HepG2 (cell line): ENCODE measurements around the gene PSMC5. TPM values are rescaled to one million over a fixed set of nuclear protein-coding genes. Genes with fewer than 3 reads are reported as not detected.

Experiments used
- ATAC-seq: fragments of 200-7000 bp; cut with Tn5 transposase; 3 replicates; pipeline ENCODE4 v1.9.1; 2020; ENCODE audit warnings: mild to moderate bottlenecking, moderate library complexity
- BruUV-seq: library from RNA; stranded (reverse); fragments of 400-500 nt; replicated peaks from 2 replicates; lab custom pipeline; 2021; lab: Mats Ljungman, UMichigan
- CTCF ChIA-PET: fragments of 300-600 bp; formaldehyde crosslinking; extraction: SDS; loops from one replicate; lab custom pipeline; 2021; ENCODE audit warnings: low total read pairs, inconsistent platforms, low intra/inter-chr PET ratio; lab: Yijun Ruan, JAX
- POLR2A ChIA-PET: fragments of 350-600 bp; sonication (Branson Sonifier 250); formaldehyde crosslinking; loops from one replicate; lab custom pipeline; 2020; ENCODE audit warnings: antibody characterized with exemption, inconsistent platforms; lab: Yijun Ruan, JAX
- DNase-seq: peaks from one replicate; pipeline ENCODE4 v3.0.0-alpha.2; 2015; ENCODE audit warnings: low spot score
- FAIRE-seq: peaks from 3 replicates; lab custom pipeline; 2011; peaks lifted over from hg19 to GRCh38; lab: Jason Lieb, UNC
- H2AFZ ChIP-seq: one replicate; pipeline ENCODE4 v1.6.1; 2011; ENCODE audit warnings: low read length, inconsistent platforms
- H3K27ac ChIP-seq: fragments of 300-600 bp; 3 replicates; pipeline ENCODE4 v1.8.0; 2011; ENCODE audit warnings: mixed run types, mild to moderate bottlenecking, mixed read lengths, low read length, inconsistent platforms; ENCODE audit not compliant: insufficient read depth; ENCODE audit errors: extremely low read length
- H3K27me3 ChIP-seq, 2 experiments: fragments of 200-600 bp in 1 of 2; 2 replicates in 1 of 2; 3 replicates in 1 of 2; pipeline versions ENCODE4 v1.6.0 to v1.8.0; 2011; ENCODE audit warnings: low read length in 2 of 2, mild to moderate bottlenecking in 2 of 2, moderate library complexity in 2 of 2, inconsistent platforms in 1 of 2; ENCODE audit not compliant: insufficient read depth in 2 of 2, control insufficient read depth in 1 of 2
- H3K36me3 ChIP-seq, 2 experiments: fragments of 200-600 bp in 1 of 2; replicated peaks in 1 of 2; 2 replicates in 1 of 2; 3 replicates in 1 of 2; pipeline versions ENCODE4 v1.5.1 to v1.8.0; 2011; ENCODE audit warnings: low read length in 2 of 2, inconsistent platforms in 1 of 2; ENCODE audit not compliant: insufficient read depth in 2 of 2, control insufficient read depth in 1 of 2
- H3K4me1 ChIP-seq: 2 replicates; pipeline ENCODE4 v1.5.1; 2012; ENCODE audit warnings: low read length, inconsistent platforms; ENCODE audit not compliant: insufficient read depth
- H3K4me2 ChIP-seq: 2 replicates; pipeline ENCODE4 v1.6.0; 2011; ENCODE audit warnings: low read depth, low read length, inconsistent platforms
- H3K4me3 ChIP-seq, 3 experiments: fragments of 200-600 bp in 1 of 3; sonication (generic), shearing (Covaris generic) in 1 of 3; replicated peaks in 1 of 3; 2 replicates each; pipeline ENCODE4 v1.5.1; 2011 to 2016; ENCODE audit warnings: low read length in 3 of 3, inconsistent platforms in 2 of 3, low read depth in 2 of 3, mild to moderate bottlenecking in 2 of 3, control low read depth in 1 of 3, mixed read lengths in 1 of 3; ENCODE audit not compliant: insufficient read depth in 1 of 3
- H3K79me2 ChIP-seq: one replicate; pipeline ENCODE4 v1.6.1; 2011; ENCODE audit warnings: low read length, inconsistent platforms; ENCODE audit not compliant: insufficient read depth
- H3K9ac ChIP-seq: 2 replicates; pipeline ENCODE4 v1.6.0; 2011; ENCODE audit warnings: mild to moderate bottlenecking, low read depth, low read length, inconsistent platforms; ENCODE audit not compliant: insufficient read depth
- H3K9me3 ChIP-seq: 2 replicates; pipeline ENCODE4 v1.5.1; 2012; ENCODE audit warnings: mild to moderate bottlenecking, low read length
- H4K20me1 ChIP-seq: 2 replicates; pipeline ENCODE4 v1.6.0; 2011; ENCODE audit warnings: inconsistent platforms, mild to moderate bottlenecking, low read length, moderate library complexity; ENCODE audit not compliant: insufficient read depth
- MED8 ChIP-seq: sonication (generic); formaldehyde crosslinking; IDR thresholded peaks from 2 replicates; pipeline ENCODE4 v1.8.1; 2023; ENCODE audit warnings: mild to moderate bottlenecking, missing genetic modification reagents; ENCODE audit not compliant: insufficient replicate concordance
- MLLT10 ChIP-seq: sonication (generic); formaldehyde crosslinking; IDR thresholded peaks from 2 replicates; pipeline ENCODE4 v1.4.0; 2020; ENCODE audit warnings: missing genetic modification reagents
- RBFOX2 ChIP-seq: fragments of 200-400 bp; formaldehyde crosslinking; IDR thresholded peaks from 2 replicates; pipeline ENCODE4 v1.6.1; 2017; ENCODE audit warnings: low read depth, mild to moderate bottlenecking, low read length
- SIN3B ChIP-seq: fragments of 150-350 bp; IDR thresholded peaks from 2 replicates; pipeline ENCODE4 v1.6.1; 2014; ENCODE audit warnings: low read length
- ZNF589 ChIP-seq: sonication (generic); formaldehyde crosslinking; conservative IDR thresholded peaks from 2 replicates; pipeline ENCODE4 v1.8.0; 2022; ENCODE audit warnings: mild to moderate bottlenecking, moderate library complexity, missing genetic modification reagents
- WGBS: methylation state at CpG from one replicate; pipeline ENCODE4 v1.1.6; 2017; ENCODE audit warnings: low lambda C conversion rate; 5-methylcytosine and 5-hydroxymethylcytosine counted together
- in situ Hi-C: cut with HindIII; loops from 2 replicates; pipeline ENCODE4 v1.10.0; 2017; ENCODE audit warnings: low pct_unique_long_range_greater_than_20kb; ENCODE audit not compliant: extremely low pct_ligation_motif_present
- intact Hi-C: fragments of 100-400 bp; cut with micrococcal nuclease; formaldehyde crosslinking; loops from one replicate; pipeline ENCODE4 v1.10.0; 2022; ENCODE audit not compliant: unreplicated experiment
- polyA plus RNA-seq, 8 experiments: library from polyadenylated mRNA; depleted of rRNA in 3 of 8; stranded (reverse) in 7 of 8; unstranded in 1 of 8; fragments of >200 nt; fragmentation: Illumina TruSeq in 4 of 8; extraction: Trizol in 4 of 8; gene quantifications; 2 replicates each; pipeline versions ENCODE4 v1.2.1 to v1.2.3, GENCODE V29; 2011 to 2016; ENCODE audit warnings: low read depth in 4 of 8, missing spikeins in 1 of 8, mixed read lengths in 1 of 8; ENCODE audit not compliant: insufficient read depth in 1 of 8
- total RNA-seq, 5 experiments: library from RNA; depleted of rRNA; stranded (reverse); fragments of >200 nt; fragmentation: Illumina TruSeq; extraction: Trizol; gene quantifications; 2 replicates each; pipeline ENCODE4 v1.2.3, GENCODE V29; 2016; ENCODE audit warnings: low read depth in 1 of 5
- TF ChIP-seq, protein P1 (sequence below): IDR thresholded peaks from 2 replicates; pipeline ENCODE4 v1.6.1; 2018; ENCODE audit warnings: missing genetic modification reagents, mild to moderate bottlenecking, missing compliant biosample characterization
- TF ChIP-seq, protein P2 (sequence below): sonication (generic); formaldehyde crosslinking; IDR thresholded peaks from 2 replicates; pipeline ENCODE4 v1.4.0; 2020; ENCODE audit warnings: mild to moderate bottlenecking, missing genetic modification reagents

PSMC5 gene
- total and polyA plus RNA-seq, 2 of the 13 experiments (the other 11 are each of a cell fraction or from before 2014, with no cell fraction given): 35.3 to 128 TPM

DNA sequence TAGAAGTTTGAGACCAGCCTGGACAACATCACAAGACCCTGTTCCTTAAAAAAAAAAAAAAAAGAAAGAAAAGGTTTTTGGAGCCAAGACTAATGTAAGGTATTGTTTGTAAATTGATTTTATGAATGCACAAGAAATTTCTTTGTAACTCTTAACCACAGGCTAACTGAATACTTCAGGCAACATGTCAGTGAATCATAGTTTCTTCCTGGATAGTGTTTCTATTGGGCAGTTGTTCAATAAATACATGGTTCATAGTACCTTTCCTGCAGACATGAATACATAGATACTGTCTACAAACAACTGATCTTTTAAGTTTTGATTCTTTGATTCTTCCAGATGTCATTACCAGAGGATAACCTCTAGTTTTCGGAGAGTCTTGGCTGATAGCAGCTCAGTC, 41.7 kb upstream of the PSMC5 start:
- Histone ChIP-seq H3K4me2 (peak overlapping the region; percentile 15; the same call in 1 of the 2 replicates), H3K79me2 (peaks cover 66% of the 10 kb centered on the region), H4K20me1 (peaks cover 33% of the 10 kb centered on the region), H3K9me3 (no peaks in the 10 kb centered on the region), H3K4me1 (peaks cover 56% of the 10 kb centered on the region), H3K9ac (no peak overlapping the region), H2AFZ (no peak overlapping the region), H3K27me3 (no peaks in the 10 kb centered on the region), H3K36me3 (peaks cover 26 to 70% of the 10 kb centered on the region in 2 experiments), H3K4me3 (no peak overlapping the region), H3K27ac (peak overlapping the region; percentile 52)
- no TSS peak for BruUV-seq
- ChIA-PET CTCF (no interaction called here), POLR2A (interaction anchor here (0.9 to 8.5 kb wide), 3 partner anchors 11 to 43 kb away, joined by 3 to 72 read pairs (median 3); partner anchors contain the start of genes CCDC47 and DDX42)
- no peak for FAIRE-seq
- WGBS: 96% methylated on average over 1 of the region's 1 CpG
- TF ChIP-seq ZNF589 (CRISPR knock-in tag): no peak
- TF ChIP-seq, protein P1, sequence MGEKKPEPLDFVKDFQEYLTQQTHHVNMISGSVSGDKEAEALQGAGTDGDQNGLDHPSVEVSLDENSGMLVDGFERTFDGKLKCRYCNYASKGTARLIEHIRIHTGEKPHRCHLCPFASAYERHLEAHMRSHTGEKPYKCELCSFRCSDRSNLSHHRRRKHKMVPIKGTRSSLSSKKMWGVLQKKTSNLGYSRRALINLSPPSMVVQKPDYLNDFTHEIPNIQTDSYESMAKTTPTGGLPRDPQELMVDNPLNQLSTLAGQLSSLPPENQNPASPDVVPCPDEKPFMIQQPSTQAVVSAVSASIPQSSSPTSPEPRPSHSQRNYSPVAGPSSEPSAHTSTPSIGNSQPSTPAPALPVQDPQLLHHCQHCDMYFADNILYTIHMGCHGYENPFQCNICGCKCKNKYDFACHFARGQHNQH (CRISPR knock-in tag): 0 out of 2 replicates have a peak, but pooled peaks have one; percentile 11
- no peak for TF ChIP-seq SIN3B
- TF ChIP-seq MLLT10 (CRISPR knock-in tag): no peak
- TF ChIP-seq, protein P2, sequence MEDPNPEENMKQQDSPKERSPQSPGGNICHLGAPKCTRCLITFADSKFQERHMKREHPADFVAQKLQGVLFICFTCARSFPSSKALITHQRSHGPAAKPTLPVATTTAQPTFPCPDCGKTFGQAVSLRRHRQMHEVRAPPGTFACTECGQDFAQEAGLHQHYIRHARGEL (CRISPR knock-in tag): no peak
- no peak for TF ChIP-seq MED8 (CRISPR knock-in tag)
- 0 out of 2 replicates have a peak, but pooled peaks have one; percentile 22 for TF ChIP-seq RBFOX2
- intact Hi-C loops: no loop called here
- ATAC-seq: peak; percentile 52; the same call in 2 of the 3 replicates
- no peak for DNase-seq
- in situ Hi-C loops: no loop called here
